ENCODE results near the gene DNAH14.

DNA sequence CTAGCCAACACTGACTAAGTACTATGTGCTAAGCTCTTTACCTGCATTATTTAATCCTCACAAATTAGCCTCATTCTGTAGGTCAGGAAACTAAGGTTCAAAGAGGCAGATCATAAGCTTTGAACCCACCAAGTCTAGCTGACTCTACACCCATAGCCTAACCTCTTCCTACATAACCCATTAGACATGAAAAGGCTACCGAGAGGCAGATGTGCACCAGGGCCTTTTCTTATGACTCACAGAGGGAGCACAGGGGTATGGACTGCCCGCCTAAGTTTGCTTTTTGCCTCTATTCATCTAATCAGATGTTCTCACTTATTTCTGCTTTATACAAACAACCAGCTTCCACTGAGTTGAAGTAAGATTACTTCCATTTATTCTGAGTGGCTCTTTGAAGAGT is 466.9 kb downstream of the DNAH14 start:
- TF ChIP-seq POLR2A (IDR thresholded peaks at IDR 0.05) = no peak
- TF ChIP-seq, protein P1, sequence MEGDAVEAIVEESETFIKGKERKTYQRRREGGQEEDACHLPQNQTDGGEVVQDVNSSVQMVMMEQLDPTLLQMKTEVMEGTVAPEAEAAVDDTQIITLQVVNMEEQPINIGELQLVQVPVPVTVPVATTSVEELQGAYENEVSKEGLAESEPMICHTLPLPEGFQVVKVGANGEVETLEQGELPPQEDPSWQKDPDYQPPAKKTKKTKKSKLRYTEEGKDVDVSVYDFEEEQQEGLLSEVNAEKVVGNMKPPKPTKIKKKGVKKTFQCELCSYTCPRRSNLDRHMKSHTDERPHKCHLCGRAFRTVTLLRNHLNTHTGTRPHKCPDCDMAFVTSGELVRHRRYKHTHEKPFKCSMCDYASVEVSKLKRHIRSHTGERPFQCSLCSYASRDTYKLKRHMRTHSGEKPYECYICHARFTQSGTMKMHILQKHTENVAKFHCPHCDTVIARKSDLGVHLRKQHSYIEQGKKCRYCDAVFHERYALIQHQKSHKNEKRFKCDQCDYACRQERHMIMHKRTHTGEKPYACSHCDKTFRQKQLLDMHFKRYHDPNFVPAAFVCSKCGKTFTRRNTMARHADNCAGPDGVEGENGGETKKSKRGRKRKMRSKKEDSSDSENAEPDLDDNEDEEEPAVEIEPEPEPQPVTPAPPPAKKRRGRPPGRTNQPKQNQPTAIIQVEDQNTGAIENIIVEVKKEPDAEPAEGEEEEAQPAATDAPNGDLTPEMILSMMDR (IDR thresholded peaks at IDR 0.05) = no peak
